Hepatocyte (in vitro differentiated cells): ENCODE results near the gene ZNF598.

Source experiments
- CTCF ChIP-seq: fragments of 200-600 bp; sonication (generic); IDR thresholded peaks from 2 replicates; pipeline ENCODE4 v1.5.1; 2016; ENCODE audit warnings: antibody characterized with exemption, mild to moderate bottlenecking; ENCODE audit not compliant: poor library complexity
- EZH2 ChIP-seq: fragments of 200-600 bp; sonication (generic); IDR thresholded peaks from 2 replicates; pipeline ENCODE4 v1.6.1; 2016; ENCODE audit warnings: antibody characterized with exemption, mild to moderate bottlenecking, borderline replicate concordance
- EZH2phosphoT487 ChIP-seq: fragments of 200-600 bp; sonication (generic); IDR thresholded peaks from one replicate; pipeline ENCODE4 v1.6.1; 2018; ENCODE audit warnings: antibody characterized with exemption, mild to moderate bottlenecking, low read depth, moderate library complexity; ENCODE audit not compliant: unreplicated experiment, severe bottlenecking

GRCh38 chr16:2058420-2058819 is 48.8 kb upstream of the ZNF598 start:
- no peak for TF ChIP-seq EZH2
- TF ChIP-seq CTCF, result no peak
- TF ChIP-seq EZH2phosphoT487, result no peak
